Spleen (tissue), 7 donors: ENCODE measurements around the gene MBNL1.

Experiments
- CTCF ChIP-seq, 11 experiments: fragments of 200-600 bp in 7 of 11; fragments of 450-650 bp in 4 of 11; sonication (generic) in 4 of 11; IDR thresholded peaks in 8 of 11; conservative IDR thresholded peaks in 3 of 11; 1 replicate in 7 of 11; 2 replicates in 4 of 11; pipeline versions ENCODE4 v1.4.0 to v1.8.0; 2016 to 2021; ENCODE audit warnings: antibody characterized with exemption in 11 of 11, inconsistent platforms in 4 of 11, mild to moderate bottlenecking in 1 of 11
- POLR2A ChIP-seq, 3 donors: fragments of 450-650 bp; IDR thresholded peaks; one replicate each; pipeline ENCODE4 v1.5.1; 2017; ENCODE audit warnings: antibody characterized with exemption in 3 of 3, mild to moderate bottlenecking in 1 of 3
- POLR2AphosphoS5 ChIP-seq, 3 donors: sonication (generic); formaldehyde crosslinking; IDR thresholded peaks; one replicate each; pipeline ENCODE4 v1.5.1; 2017; ENCODE audit warnings: antibody characterized with exemption in 3 of 3
- donor health status: DM: no; HTN: no; CAD: no; lungs with moderate emphysema.
- donor health status: DM: no; HTN: no; CAD: no.
- donor health status: DM: no; HTN: no; CAD: no.

- TF ChIP-seq CTCF (IDR thresholded peaks at IDR 0.05 in 8 of 11, conservative IDR thresholded peaks at IDR 0.05 in 3 of 11) = no peak
- TF ChIP-seq POLR2A (IDR thresholded peaks at IDR 0.05) = no peak
- TF ChIP-seq POLR2AphosphoS5 (IDR thresholded peaks at IDR 0.05) = peak in 1 of 3 donors; percentile 9
These were observed 201.4 kb downstream of the MBNL1 start for GRCh38 chr3:152470095-152470494.
